OCI-LY7 (cell line): ENCODE measurements around the gene RPA3. TPM values are rescaled to one million over a fixed set of nuclear protein-coding genes. Genes with fewer than 3 reads are reported as not detected.

Experiments
- BruUV-seq: library from RNA; stranded (reverse); fragments of 400-500 nt; replicated peaks from 2 replicates; lab custom pipeline; 2021; lab: Mats Ljungman, UMichigan
- CTCF ChIA-PET: fragments of 300-600 bp; sonication (Branson Sonifier 250); formaldehyde crosslinking; loops from one replicate; lab custom pipeline; 2022; ENCODE audit warnings: antibody characterized with exemption; ENCODE audit not compliant: unreplicated experiment; lab: Charles Lee
- POLR2A ChIA-PET: fragments of 300-600 bp; sonication (Branson Sonifier 250); formaldehyde crosslinking; loops from one replicate; lab custom pipeline; 2022; ENCODE audit warnings: antibody characterized with exemption; lab: Charles Lee
- DNase-seq: peaks from one replicate; pipeline ENCODE4 v3.0.0-alpha.2; 2015; ENCODE audit warnings: low spot score
- H2AFZ ChIP-seq: fragments of 200-600 bp; sonication (generic), shearing (Covaris generic); 2 replicates; pipeline ENCODE4 v1.6.1; 2014; ENCODE audit warnings: mild to moderate bottlenecking, antibody characterized with exemption, low read length, moderate library complexity
- H3K27ac ChIP-seq: fragments of 200-600 bp; sonication (generic); 2 replicates; pipeline ENCODE4 v1.5.1; 2014; ENCODE audit warnings: mixed run types, low read depth, mild to moderate bottlenecking, moderate library complexity, low read length, inconsistent platforms; ENCODE audit not compliant: poor library complexity, severe bottlenecking
- H3K36me3 ChIP-seq: fragments of 200-600 bp; sonication (generic); 2 replicates; pipeline ENCODE4 v1.6.1; 2014; ENCODE audit warnings: mild to moderate bottlenecking, antibody characterized with exemption, low read length, moderate library complexity, mixed read lengths; ENCODE audit not compliant: insufficient read depth
- H3K4me1 ChIP-seq: fragments of 200-600 bp; sonication (generic); 2 replicates; pipeline ENCODE4 v1.5.1; 2014; ENCODE audit warnings: mild to moderate bottlenecking, low read length; ENCODE audit not compliant: insufficient read depth, poor library complexity, severe bottlenecking
- H3K4me2 ChIP-seq: fragments of 200-600 bp; sonication (generic); 2 replicates; pipeline ENCODE4 v1.6.1; 2014; ENCODE audit warnings: mild to moderate bottlenecking, low read length
- H3K4me3 ChIP-seq: fragments of 200-600 bp; sonication (generic); 2 replicates; pipeline ENCODE4 v1.5.1; 2014; ENCODE audit warnings: mild to moderate bottlenecking, low read depth, low read length; ENCODE audit not compliant: poor library complexity, severe bottlenecking
- H3K79me2 ChIP-seq: fragments of 200-600 bp; sonication (generic); 2 replicates; pipeline ENCODE4 v1.6.1; 2016; ENCODE audit warnings: low read depth, mild to moderate bottlenecking, low read length, moderate library complexity, mixed read lengths; ENCODE audit not compliant: insufficient read depth
- H3K9me2 ChIP-seq: fragments of 200-600 bp; sonication (generic); 2 replicates; pipeline ENCODE4 v1.6.1; 2016; ENCODE audit warnings: mild to moderate bottlenecking, low read length, mixed read lengths; ENCODE audit not compliant: insufficient read depth
- H3K9me3 ChIP-seq: fragments of 200-600 bp; sonication (generic); 2 replicates; pipeline ENCODE4 v1.6.1; 2014; ENCODE audit warnings: mild to moderate bottlenecking, mixed run types, low read length, mixed read lengths
- H4K20me1 ChIP-seq: fragments of 200-600 bp; sonication (generic); 2 replicates; pipeline ENCODE4 v1.6.1; 2014; ENCODE audit warnings: mild to moderate bottlenecking, antibody characterized with exemption, low read length, moderate library complexity, mixed read lengths; ENCODE audit not compliant: insufficient read depth
- CTCF ChIP-seq: fragments of 200-600 bp; sonication (generic); conservative IDR thresholded peaks from 2 replicates; pipeline ENCODE4 v1.5.1; 2014; ENCODE audit warnings: mild to moderate bottlenecking, antibody characterized with exemption, low read length, moderate library complexity, mixed read lengths
- EZH2phosphoT487 ChIP-seq: fragments of 200-600 bp; sonication (generic); IDR thresholded peaks from 2 replicates; pipeline ENCODE4 v1.6.1; 2018; ENCODE audit warnings: low read depth, borderline replicate concordance, mild to moderate bottlenecking, mixed run types, antibody characterized with exemption, low read length, moderate library complexity, mixed read lengths
- intact Hi-C: fragments of 100-400 bp; cut with micrococcal nuclease; formaldehyde crosslinking; loops from one replicate; pipeline ENCODE4 v1.10.0; 2022; ENCODE audit not compliant: unreplicated experiment
- total RNA-seq, 2 experiments: library from RNA; depleted of rRNA in 1 of 2; stranded (reverse); fragments of >200 nt in 1 of 2; shearing (Covaris generic) in 1 of 2; gene quantifications; 2 replicates each; pipeline ENCODE4 v1.2.3, GENCODE V29; 2014 to 2022

Gene RPA3
- total RNA-seq, 2 experiments from 2014 or later = 66.3 to 111 TPM

- H3K4me3 ChIP-seq = peak overlapping the region; percentile 92
- TF ChIP-seq CTCF = no peak
- TF ChIP-seq EZH2phosphoT487 = no peak
Observed at GRCh38 chr7:7642081-7642480, 76.3 kb downstream of the RPA3 start.

GRCh38 chr7:7641129-7641663, 77.2 kb downstream of the RPA3 start:
- Histone ChIP-seq H3K9me2 (no peaks in the 10 kb centered on the region), H4K20me1 (peaks cover 3% of the 10 kb centered on the region; the same call in 1 of the 2 replicates), H3K4me3 (peak overlapping the region; percentile 92), H3K27ac (peak overlapping the region; percentile 49), H3K36me3 (peaks cover 19% of the 10 kb centered on the region), H2AFZ (peak overlapping the region; percentile 93), H3K4me2 (peak overlapping the region; percentile 77), H3K79me2 (peaks cover 45% of the 10 kb centered on the region; the same call in 1 of the 2 replicates), H3K4me1 (peaks cover 28% of the 10 kb centered on the region), H3K9me3 (no peaks in the 10 kb centered on the region)
- ChIA-PET CTCF (interaction anchor here (1.1 to 1.2 kb wide), 2 partner anchors 12 to 458 kb away, joined by 3 read pairs; no protein-coding TSS in a partner anchor), POLR2A (interaction anchor here (0.6 to 2.9 kb wide), 14 partner anchors 10 to 575 kb away, joined by 3 to 17 read pairs (median 4); no protein-coding TSS in a partner anchor)
- BruUV-seq = TSS peak; percentile 79
- no peak for DNase-seq
- intact Hi-C loops = loop anchor here (2.0 to 10.0 kb wide), 4 partner anchors 328 to 536 kb away; partner anchors contain the start of genes C1GALT1 and GLCCI1
- TF ChIP-seq CTCF (0 out of 2 replicates have a peak, but pooled peaks have one; percentile 20), EZH2phosphoT487 (no peak)

More at GRCh38 chr7:7642081-7642480, 76.3 kb downstream of the RPA3 start:
- intact Hi-C loops = loop anchor here (10.0 kb wide), 1 partner anchor 387 kb away; no protein-coding TSS in a partner anchor
- Histone ChIP-seq H3K36me3 (peaks cover 11% of the 10 kb centered on the region), H3K4me2 (peak overlapping the region; percentile 77), H3K4me1 (peaks cover 28% of the 10 kb centered on the region), H3K9me2 (no peaks in the 10 kb centered on the region), H4K20me1 (peaks cover 3% of the 10 kb centered on the region; the same call in 1 of the 2 replicates), H2AFZ (no peak overlapping the region; the same call in 1 of the 2 replicates), H3K9me3 (no peaks in the 10 kb centered on the region), H3K27ac (no peak overlapping the region), H3K79me2 (peaks cover 45% of the 10 kb centered on the region; the same call in 1 of the 2 replicates)
- no TSS peak for BruUV-seq
- DNase-seq = peak; percentile 4
- ChIA-PET CTCF (no interaction called here), POLR2A (interaction anchor here (0.6 to 2.9 kb wide), 14 partner anchors 8 to 561 kb away, joined by 3 to 10 read pairs (median 4); no protein-coding TSS in a partner anchor)
